Measurements from ENCODE around the gene LRPAP1.

Gene LRPAP1

GRCh38 chr4:3499710-3500109 is 32.5 kb downstream of the LRPAP1 start:
- no peak for DNase-seq

- DNase-seq, result no peak
Measured at GRCh38 chr4:3498901-3499510, 33.2 kb downstream of the LRPAP1 start.

GRCh38 chr4:3498407-3498806 is 33.8 kb downstream of the LRPAP1 start:
- no peak for DNase-seq

DNA sequence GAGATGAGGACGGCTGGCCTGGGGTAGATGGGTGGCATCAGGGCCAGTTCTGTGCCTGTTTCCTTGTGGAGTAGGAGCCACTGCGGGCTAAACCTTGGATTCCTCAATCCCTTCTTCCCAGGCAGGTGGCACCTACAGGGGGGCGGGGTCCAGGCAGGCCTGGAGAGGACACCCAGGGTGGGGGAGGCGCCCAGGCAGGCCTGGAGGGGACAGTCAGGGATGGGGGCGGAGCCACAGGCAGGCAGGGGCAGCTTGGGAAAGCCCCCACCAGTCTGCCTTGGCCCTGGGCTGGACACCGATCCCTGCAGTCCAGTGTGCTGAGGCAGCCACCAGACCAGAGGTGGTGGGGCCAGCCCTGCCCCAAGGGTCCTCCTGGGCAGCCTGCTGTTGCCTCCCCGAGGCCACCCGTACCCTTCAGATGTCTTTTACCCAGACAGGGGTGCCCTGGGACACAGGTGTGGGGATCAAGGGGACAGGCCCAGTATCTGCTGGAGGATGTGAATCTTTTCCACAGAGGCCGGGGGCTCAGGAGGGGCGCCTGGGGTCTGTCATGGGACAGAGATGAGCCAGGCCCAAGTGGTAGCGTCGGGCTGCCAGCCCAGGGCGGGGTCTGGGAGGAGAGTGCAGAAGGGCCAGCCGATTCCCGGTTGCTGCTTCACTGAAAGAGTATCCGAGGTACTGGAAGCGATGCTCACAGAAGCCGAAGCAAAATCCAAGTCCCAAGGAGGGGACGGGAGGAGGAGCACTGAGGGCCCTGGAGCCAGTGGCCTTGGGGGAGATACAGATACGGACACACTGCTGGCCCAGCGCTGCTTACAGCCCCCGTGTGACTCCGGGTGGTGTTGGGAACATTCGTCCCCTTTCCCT is 34.5 kb downstream of the LRPAP1 start:
- no peak for DNase-seq

DNA sequence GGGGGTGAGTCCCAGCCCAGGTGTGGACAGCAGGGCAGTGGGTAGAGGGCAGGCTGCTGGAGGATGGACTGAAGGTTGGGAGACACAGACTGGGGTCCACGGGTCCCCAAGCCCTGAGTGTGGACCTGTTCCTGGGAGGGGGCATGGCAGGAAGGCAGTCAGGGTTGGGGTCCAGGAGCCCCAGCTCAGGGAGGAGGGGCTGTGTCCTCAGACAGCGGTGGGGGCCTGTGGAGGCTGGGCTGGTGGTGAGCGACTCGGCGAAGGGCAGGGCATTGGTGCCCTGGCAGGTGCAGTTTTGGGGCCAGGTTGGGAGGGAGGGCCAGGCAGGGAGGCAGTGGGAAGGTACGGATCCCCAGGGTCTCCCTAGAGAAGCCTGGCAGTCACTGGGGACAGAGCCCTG is 35.1 kb downstream of the LRPAP1 start:
- DNase-seq, result no peak

GRCh38 chr4:3496021-3496420 is 36.2 kb downstream of the LRPAP1 start:
- no peak for DNase-seq

DNA sequence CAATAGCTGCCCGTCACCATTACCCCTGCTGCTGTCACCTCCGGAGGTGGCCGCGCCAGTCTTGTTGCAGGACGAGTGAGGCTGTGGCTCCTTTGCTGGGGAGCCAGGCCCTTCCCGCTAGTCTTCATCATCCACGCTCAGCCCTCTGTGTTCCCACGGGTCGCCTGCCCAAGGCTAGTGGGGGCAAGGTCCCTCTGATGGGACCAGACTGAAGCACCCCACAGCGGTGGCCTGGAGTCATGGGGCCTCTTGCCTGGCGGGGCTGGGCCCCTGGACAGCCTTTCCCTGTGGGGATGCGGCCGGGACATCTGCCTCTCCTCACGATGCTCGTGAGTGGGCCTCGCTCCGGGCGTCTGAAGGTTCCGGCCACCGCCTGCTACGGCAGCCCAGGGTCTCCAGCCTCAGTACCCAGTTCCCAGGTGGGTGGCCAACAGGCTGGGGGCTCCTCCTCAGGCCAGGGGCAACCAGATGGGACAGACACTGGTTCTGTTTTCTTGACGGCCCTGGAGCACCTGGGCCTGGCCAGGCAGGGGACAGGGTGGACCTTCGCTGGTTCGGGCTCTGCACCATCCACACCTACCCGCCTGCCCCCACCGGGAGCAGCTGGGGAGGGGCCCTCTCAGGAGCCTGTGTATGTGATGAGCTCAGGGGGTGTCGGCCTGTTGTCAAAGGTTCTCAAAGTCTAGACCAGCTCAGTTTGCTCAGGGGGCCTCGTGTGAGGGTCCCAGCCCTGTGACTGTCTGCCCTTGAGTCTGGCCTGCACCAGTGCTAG is 36.8 kb downstream of the LRPAP1 start:
- DNase-seq, result no peak

GRCh38 chr4:3494462-3494871 is 37.8 kb downstream of the LRPAP1 start:
- DNase-seq, result no peak

DNA sequence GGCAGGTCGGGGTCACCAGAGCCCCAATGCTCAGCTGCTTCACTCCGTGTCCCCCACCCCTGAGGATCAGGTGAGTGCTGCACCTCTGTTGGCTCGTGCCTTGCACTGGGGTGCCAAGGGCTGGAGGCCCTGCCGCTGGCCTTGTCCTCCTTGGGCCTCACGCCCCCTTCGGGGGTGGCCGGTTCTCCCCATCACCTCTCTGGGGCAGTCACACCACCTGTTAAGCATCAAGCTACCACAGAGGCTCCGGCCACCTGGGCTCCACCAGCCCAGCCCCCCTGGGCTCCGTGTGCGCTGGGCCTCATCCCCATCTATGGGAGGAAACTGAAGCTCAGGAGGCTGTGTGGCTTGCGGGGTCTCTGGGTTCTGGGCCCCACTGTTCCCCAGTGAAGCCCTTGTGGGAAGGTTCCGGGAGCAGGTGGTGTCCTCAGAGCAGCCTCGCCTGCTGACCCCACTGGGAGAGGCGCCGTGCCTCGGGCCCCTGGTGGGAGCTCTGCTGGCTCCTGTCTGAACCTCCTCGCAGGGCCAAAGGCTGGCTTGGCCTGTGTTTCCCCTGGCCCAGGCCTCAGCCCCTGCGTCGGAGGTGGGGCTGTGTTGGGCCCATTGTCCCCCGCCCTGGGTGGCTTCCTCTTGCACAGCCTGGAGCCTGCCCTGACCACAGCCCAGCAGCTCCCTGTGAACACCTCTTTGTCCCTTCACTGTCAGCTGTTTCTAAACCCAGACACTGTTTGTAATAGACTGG is 38.3 kb downstream of the LRPAP1 start:
- DNase-seq, result no peak

GRCh38 chr4:3492741-3493719 is 39.2 kb downstream of the LRPAP1 start:
- DNase-seq, result no peak

DNA sequence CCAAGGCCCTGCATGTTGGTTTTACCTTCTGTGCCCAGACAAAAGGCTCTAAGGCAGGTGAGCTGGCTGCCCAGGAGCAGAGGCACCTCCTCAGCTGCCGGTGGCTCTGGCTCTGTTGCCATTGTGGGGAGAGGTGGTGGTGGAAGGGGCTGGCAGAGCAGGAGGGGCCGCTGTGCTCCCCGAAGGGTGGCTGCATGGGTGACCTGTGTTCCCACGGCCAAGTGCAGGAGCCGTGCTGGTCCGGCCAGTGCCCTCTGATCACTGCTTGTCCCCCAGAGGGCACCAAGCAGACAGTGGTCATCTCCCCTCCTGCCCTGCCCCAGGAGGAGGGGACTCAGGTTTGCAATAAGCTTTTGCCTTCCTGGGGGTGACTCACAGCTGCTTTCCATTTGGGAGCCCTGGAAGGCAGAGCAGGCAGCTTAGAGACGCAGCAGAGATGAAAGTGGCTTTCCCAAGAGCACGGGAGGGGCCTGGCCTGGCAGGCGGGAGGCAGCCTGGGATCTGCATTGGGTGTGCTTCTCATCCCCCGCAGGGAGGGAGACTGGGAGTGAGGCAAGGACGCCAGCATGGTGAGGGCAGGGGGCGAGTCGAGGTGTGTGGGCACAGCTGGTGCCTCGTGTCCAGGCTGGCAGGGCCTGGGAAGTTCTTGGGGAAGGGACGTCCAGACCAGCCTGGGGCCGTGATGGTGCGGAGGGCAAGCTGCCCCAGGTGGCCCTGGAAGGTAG is 40.4 kb downstream of the LRPAP1 start:
- peak; percentile 48 for DNase-seq

DNA sequence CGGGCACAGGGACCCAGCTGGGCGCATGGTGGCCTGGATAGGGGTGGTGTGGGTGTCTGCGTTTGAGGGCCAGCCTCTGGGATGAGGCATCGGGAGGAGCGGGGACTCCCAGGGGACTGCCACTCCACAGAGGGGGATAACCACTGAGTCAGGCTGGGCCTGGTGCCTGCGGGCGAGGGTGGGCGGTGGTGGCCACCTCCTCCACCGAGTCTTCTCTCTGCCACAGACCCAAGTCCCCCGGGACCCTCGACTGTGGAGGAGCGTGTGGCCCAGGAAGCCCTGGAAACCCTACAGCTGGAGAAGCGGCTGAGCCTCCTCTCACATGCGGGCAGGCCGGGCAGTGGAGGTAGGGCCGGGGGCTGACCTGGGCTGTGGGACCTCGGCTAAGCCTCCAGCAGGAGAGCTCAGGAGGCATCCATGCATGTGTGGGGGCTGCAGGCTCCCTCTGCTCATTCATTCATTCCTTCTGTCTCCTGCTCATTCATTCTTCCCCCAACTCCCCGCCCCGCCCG is 42.7 kb downstream of the LRPAP1 start:
- DNase-seq, result no peak

DNA sequence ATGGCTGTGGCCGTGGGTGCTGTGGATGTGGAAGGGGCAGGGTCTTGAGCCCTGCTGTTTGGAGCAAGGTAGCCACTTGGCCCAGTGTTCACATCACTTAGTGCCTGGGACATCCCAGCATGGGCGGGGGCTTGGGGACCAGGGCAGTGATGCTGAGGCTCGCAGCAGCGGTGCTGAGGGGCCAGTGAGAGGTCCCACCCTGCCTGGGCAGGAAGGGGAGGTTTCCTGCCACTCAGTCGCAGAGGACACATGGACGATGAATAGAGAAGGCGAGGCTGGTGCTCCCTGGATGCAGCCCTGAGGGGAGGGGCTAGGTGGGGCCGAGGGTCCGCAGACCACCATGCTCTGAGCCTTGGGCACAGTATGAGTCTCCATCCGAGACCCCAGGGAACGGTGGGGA is 43.4 kb downstream of the LRPAP1 start:
- no peak for DNase-seq

DNA sequence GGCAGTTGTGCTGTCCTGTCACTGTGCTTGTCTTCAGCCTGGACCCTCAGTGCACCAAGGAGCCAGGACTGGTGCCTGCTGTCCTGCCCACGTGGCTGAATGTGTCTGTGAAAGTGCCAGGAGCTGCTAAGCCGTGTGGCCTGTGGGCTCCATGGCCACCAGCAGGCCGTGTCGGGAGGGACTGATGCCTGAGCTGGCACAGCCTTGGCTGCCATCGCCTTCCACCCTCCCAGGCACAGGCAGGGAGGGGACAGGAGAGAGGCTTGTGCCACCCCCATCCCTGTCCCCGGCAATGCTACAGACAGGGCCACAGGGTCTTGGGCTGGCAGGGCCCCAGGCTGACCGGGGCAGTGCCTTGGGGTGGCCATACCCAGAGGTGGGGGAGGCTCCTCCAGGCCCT is 44.4 kb downstream of the LRPAP1 start:
- DNase-seq, result no peak

DNA sequence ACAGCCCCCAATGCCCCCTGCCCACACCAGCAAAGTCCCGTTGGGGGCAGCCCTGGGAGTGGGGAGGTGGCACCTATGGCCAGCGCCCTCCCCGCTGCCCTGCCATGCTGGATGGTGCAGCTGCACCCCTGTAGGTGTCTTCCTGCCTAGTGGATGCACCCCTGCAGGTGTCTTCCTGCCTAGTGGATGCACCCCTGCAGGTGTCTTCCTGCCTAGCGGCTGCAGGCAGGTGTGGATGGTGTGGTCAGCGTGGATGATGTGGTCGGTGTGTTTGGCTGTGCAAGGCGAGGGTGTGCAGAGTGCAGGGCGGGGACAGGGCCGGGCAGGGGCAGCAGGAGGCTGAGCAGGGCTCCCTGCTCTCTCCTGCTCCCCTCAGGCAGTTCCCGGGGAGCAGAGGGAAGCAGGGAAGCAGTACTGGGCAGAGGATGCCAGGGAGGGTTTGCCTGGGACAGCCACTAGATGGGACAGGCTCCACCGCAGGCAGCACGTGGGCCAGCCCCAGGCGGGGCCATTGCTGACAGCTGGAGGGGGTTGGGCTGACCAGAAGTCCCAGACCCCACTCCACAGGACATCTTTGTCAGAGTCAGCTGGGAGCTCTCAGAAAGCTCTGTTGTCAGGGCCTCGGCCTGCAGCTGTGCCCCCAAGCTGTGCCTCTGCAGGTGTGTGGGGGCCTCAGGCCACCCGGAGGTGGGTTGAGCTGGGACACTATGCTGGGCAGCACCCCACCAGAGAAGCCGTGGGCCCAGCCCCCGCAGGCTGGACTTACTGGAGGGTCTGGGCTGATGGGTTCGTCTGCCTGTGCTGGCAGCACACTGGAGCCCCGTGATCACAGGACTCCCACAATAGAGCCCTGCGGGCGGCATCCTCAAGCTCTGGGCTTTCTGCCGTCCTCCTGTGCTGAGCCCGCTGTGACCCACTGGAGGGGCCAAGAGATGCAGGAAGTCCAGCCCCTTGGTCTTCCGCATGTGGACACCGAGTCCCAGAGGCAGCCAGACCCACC is 45.4 kb downstream of the LRPAP1 start:
- DNase-seq, result no peak

DNA sequence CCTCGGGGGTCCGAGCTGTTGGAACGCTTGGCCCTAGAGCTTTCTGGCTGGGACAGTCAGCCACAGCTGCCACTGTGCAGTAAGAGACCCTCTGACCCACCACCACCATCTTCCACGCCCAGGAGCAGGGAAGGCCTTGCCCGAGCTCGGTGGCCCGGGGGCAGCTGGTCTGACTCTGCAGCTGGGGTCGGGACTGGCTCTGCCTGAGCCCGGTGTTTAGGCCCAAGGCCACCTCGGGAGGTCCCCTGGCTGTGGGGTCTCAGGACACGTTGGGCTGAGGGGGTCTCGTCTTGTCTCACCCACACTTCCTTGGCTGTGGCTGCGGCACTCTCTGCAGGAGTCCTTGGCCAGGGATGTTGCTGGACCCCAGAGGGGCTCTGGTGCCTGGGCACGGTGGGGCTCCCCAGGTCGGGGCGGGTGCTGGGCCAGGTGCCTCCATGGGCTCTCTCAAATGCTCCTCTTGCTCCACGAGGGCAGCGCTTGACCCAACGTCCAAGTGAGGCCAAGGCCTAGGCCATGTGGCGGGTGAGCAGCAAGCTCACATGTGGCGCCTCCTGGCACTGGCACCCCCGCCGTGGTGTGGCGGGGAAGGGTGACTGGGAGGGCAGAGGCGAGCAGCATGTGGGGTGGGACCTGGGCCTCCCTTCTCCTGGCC is 46.2 kb downstream of the LRPAP1 start:
- DNase-seq, result no peak

GRCh38 chr4:3485011-3485791 is 47.0 kb downstream of the LRPAP1 start:
- no peak for DNase-seq

Measured in fibroblast of skin of abdomen (primary cell).